Measurements from ENCODE around the gene LDLRAP1.

LDLRAP1 gene

DNA sequence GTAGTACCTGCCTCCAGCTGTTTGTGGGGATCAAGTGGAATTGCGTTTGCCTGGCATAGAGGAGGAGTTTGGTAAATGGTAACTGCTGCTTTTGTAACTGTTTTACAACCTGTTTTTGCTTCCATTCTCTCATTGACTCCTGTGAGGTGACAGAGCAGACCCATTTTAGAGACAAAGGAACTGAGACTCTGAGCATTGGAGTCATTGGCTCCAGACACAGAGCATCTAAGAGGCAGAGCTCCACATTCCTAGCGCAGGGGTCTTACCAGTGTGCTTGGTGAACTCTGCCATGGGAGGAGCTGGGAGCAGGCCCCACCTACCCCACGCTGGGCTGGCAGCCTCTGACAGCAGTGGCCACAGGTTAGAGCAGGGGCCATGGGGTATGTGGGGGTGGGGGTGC, 2.4 kb downstream of the LDLRAP1 start:
- H3K27ac ChIP-seq, result no peak overlapping the region
- TF ChIP-seq ZFX (IDR thresholded peaks at IDR 0.05; ENCODE audit: borderline replicate concordance), result no peak
- TF ChIP-seq, protein P1, sequence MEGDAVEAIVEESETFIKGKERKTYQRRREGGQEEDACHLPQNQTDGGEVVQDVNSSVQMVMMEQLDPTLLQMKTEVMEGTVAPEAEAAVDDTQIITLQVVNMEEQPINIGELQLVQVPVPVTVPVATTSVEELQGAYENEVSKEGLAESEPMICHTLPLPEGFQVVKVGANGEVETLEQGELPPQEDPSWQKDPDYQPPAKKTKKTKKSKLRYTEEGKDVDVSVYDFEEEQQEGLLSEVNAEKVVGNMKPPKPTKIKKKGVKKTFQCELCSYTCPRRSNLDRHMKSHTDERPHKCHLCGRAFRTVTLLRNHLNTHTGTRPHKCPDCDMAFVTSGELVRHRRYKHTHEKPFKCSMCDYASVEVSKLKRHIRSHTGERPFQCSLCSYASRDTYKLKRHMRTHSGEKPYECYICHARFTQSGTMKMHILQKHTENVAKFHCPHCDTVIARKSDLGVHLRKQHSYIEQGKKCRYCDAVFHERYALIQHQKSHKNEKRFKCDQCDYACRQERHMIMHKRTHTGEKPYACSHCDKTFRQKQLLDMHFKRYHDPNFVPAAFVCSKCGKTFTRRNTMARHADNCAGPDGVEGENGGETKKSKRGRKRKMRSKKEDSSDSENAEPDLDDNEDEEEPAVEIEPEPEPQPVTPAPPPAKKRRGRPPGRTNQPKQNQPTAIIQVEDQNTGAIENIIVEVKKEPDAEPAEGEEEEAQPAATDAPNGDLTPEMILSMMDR (IDR thresholded peaks at IDR 0.05), result no peak

GRCh38 chr1:25546193-25546592, 2.8 kb downstream of the LDLRAP1 start:
- TF ChIP-seq, protein P1 (IDR thresholded peaks at IDR 0.05), result no peak
- TF ChIP-seq ZFX (IDR thresholded peaks at IDR 0.05; ENCODE audit: borderline replicate concordance), result no peak
- H3K27ac ChIP-seq, result no peak overlapping the region

DNA sequence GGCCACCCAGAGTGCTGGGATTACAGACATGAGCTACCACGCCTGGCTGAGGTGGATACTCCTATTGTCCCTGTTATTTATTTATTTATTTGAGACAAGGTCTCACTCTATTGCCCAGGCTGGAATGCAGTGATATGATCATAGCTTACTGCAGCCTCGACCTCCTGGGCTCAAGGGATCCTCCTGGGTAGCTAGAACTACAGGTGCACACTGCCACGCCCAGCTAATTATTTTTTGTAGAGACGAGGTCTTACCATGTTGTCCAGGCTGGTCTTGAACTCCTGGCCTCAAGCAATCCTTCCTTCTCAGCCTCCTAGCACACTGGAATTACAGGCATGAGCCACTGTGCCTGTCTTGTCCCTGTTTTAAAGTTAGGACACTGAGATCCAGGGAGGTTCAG, 5.2 kb downstream of the LDLRAP1 start:
- H3K27ac ChIP-seq, result no peak overlapping the region
- TF ChIP-seq, protein P1 (IDR thresholded peaks at IDR 0.05), result no peak
- no peak for TF ChIP-seq ZFX (IDR thresholded peaks at IDR 0.05; ENCODE audit: borderline replicate concordance)

GRCh38 chr1:25549273-25550154, 6.1 kb downstream of the LDLRAP1 start:
- TF ChIP-seq ZFX (IDR thresholded peaks at IDR 0.05; ENCODE audit: borderline replicate concordance), result no peak
- TF ChIP-seq, protein P1 (IDR thresholded peaks at IDR 0.05), result no peak

DNA sequence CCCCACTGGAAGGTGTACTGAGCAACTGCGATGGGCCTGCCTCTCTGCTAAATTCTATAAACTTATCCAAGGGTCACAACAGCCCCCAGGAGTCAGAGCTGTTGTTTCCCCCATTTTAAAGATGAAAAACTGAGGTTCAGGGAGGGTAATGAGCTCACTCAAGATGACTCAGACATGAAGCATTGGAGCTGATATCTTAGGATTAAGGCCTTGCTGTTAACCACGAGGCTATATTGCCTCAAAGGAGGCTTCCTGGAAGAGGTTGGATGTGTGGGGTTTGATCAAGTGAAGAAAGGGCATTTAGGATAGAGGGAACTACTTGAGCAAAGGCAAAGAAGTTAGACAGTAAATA, 6.7 kb downstream of the LDLRAP1 start:
- H3K27ac ChIP-seq, result no peak overlapping the region

More at GRCh38 chr1:25549273-25550154, 6.1 kb downstream of the LDLRAP1 start:
- H3K27ac ChIP-seq, result no peak overlapping the region

DNA sequence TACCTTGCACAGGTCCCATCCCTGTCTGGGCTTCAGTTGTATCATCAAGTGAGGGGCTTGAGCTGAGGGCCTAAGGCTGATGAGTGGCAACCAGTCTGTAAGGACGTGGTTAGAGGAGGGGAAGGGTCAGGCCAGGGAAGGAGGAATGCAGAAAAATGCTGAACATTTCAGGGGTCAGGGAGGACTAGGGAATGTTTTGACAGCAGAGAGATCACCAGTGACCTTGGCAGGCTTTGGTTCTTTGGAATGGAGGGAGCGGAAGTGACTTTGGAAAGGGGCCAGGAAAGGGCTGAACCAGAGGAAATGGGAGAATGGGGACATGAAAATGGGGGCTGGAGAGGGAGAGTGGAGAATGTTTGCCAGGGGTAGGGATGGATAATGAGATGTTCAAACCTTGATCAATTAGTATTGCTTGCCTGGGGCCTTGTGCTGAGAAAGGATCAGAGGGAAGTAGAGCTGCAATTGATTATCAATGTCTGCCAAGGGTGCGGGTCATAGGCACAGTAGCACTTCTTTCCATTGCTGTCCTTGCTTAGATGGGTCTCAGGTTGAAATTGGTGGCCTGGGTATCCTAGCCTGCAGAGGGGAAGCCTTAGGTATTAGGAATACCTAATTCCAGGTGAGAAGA, 7.4 kb downstream of the LDLRAP1 start:
- TF ChIP-seq, protein P1 (IDR thresholded peaks at IDR 0.05), result no peak
- no peak for TF ChIP-seq ZFX (IDR thresholded peaks at IDR 0.05; ENCODE audit: borderline replicate concordance)
- H3K27ac ChIP-seq, result no peak overlapping the region

More for the DNA sequence above, 6.7 kb downstream of the LDLRAP1 start:
- TF ChIP-seq ZFX (IDR thresholded peaks at IDR 0.05; ENCODE audit: borderline replicate concordance), result no peak
- TF ChIP-seq, protein P1 (IDR thresholded peaks at IDR 0.05), result no peak
